MM.1S (cell line): Measurements from ENCODE around the gene FAM187B.

Experiments used
- CTCF ChIP-seq: fragments of 300-600 bp; sonication (generic); IDR thresholded peaks from 2 replicates; pipeline ENCODE4 v1.5.1; 2016; ENCODE audit warnings: antibody characterized with exemption, low read length, mixed read lengths
- EZH2 ChIP-seq: fragments of 300-600 bp; sonication (generic); optimal IDR thresholded peaks from 2 replicates; pipeline ENCODE3; 2017; ENCODE audit warnings: low read depth, mild to moderate bottlenecking, antibody characterized with exemption, low read length, mixed read lengths
- EZH2phosphoT487 ChIP-seq: fragments of 300-600 bp; sonication (generic); IDR thresholded peaks from 2 replicates; pipeline ENCODE4 v1.6.1; 2018; ENCODE audit warnings: antibody characterized with exemption, low read length

- TF ChIP-seq EZH2phosphoT487 (no peak), CTCF (no peak), EZH2 (no peak)
Observed at GRCh38 chr19:35220315-35220921, 8.1 kb downstream of the FAM187B start.
